Measurements from ENCODE around the gene NPR1. TPM values are rescaled to one million over a fixed set of nuclear protein-coding genes. Genes with fewer than 3 reads are reported as not detected.
A peak's percentile ranks its signal among the peaks of the same experiment; 100 is the strongest.

Gene NPR1
- total RNA-seq, 3 donors from 2014 or later (not counting 1 experiment from before 2014, with no cell fraction given) = not detected

DNA sequence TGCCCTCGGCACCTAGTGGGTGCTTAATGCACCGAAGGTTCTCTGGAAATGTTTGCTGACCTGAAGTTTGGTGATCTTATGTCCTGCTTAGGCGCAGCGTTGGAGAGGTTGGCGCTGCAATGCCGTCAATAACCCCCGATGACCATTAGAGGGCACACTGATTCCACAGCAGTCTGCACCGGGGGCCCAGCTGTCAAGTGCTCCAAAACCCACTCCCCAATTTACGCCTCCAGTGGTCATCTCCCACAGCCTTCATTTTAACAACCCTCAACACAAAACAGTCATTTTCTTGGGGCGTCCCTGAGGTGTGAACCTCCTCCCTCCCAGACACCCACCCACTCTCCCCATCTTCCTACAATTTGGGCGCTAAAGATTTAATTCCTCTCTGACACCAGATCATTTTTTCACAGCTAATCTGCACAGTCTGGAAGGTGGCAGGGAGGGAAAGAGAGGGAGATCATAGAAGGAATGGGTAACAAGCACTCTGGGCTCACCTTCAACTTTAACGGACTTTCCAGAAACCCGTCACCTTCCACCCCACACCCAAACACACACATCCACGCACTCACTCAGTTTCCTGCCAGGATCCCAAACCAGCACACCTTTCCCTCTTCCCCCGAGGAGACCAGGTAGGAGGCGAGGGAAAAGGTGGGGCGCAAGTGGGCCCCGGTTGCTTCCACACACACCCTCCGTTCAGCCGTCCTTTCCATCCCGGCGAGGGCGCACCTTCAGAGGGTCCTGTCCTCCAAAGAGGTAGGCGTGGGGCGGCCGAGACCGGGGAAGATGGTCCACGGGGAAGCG lies 570 bp upstream of the NPR1 start:
- no peaks in the 10 kb centered on the region for H3K9me3 Mint-ChIP-seq

DNA sequence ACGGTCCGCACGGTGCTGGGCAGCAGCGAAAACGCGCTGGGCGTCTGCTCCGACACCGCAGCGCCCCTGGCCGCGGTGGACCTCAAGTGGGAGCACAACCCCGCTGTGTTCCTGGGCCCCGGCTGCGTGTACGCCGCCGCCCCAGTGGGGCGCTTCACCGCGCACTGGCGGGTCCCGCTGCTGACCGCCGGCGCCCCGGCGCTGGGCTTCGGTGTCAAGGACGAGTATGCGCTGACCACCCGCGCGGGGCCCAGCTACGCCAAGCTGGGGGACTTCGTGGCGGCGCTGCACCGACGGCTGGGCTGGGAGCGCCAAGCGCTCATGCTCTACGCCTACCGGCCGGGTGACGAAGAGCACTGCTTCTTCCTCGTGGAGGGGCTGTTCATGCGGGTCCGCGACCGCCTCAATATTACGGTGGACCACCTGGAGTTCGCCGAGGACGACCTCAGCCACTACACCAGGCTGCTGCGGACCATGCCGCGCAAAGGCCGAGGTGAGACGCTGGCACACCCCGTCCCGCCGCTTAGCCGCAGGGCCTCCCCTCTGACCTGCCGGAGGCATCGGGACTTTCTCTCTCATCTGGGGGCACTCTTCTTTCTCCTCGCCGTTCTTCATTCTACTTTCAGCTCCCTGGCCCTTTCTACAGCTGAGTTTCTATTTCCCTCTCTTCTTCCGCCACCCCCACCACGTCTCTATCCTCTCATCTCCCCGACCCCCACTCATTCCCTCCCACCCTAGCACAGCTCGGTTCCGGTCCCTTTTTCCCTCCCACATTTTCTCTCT lies 1.0 kb downstream of the NPR1 start:
- TF ChIP-seq, protein P1, sequence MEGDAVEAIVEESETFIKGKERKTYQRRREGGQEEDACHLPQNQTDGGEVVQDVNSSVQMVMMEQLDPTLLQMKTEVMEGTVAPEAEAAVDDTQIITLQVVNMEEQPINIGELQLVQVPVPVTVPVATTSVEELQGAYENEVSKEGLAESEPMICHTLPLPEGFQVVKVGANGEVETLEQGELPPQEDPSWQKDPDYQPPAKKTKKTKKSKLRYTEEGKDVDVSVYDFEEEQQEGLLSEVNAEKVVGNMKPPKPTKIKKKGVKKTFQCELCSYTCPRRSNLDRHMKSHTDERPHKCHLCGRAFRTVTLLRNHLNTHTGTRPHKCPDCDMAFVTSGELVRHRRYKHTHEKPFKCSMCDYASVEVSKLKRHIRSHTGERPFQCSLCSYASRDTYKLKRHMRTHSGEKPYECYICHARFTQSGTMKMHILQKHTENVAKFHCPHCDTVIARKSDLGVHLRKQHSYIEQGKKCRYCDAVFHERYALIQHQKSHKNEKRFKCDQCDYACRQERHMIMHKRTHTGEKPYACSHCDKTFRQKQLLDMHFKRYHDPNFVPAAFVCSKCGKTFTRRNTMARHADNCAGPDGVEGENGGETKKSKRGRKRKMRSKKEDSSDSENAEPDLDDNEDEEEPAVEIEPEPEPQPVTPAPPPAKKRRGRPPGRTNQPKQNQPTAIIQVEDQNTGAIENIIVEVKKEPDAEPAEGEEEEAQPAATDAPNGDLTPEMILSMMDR (IDR thresholded peaks at IDR 0.05) = no peak
- no peaks in the 10 kb centered on the region for H3K36me3 ChIP-seq (ENCODE audit: control insufficient read depth, insufficient read depth, low read length)
- Mint-ChIP-seq H3K36me3 (no peaks in the 10 kb centered on the region), H3K27me3 (ENCODE audit: low read depth in 2 of 2) (peaks cover 48 to 55% of the 10 kb centered on the region in 2 donors), H3K27ac (peak overlapping the region in 1 of 2 donors; percentile 3), H3K9me3 (no peaks in the 10 kb centered on the region), H3K4me1 (peaks cover 21 to 26% of the 10 kb centered on the region in 2 donors), H3K4me3 (peak overlapping the region; percentile 86)
- H3K27me3 ChIP-seq (ENCODE audit: control insufficient read depth, insufficient read depth, low read length) = peaks cover 18% of the 10 kb centered on the region
- no peak overlapping the region for H3K27ac ChIP-seq (ENCODE audit: low read length)
- H3K4me3 ChIP-seq (ENCODE audit: low read length) = peak overlapping the region; percentile 5
- ATAC-seq (peak; percentile 55 to 68 (median 65)), DNase-seq (peak in 1 of 2 donors; percentile 55)
- H3K9me3 ChIP-seq (ENCODE audit: control insufficient read depth, insufficient read depth, low read length) = no peaks in the 10 kb centered on the region
- H3K4me1 ChIP-seq (ENCODE audit: control insufficient read depth, insufficient read depth, low read length) = peaks cover 20% of the 10 kb centered on the region
- 2% methylated on average over 73 of the region's 73 CpGs for WGBS (ENCODE audit: insufficient coverage)
- intact Hi-C loops (cut with micrococcal nuclease) = loop anchor here (10.0 kb wide), 1 partner anchor 95 kb away; the partner anchor contains the start of gene SLC27A3

More for the DNA sequence above, 570 bp upstream of the NPR1 start:
- Mint-ChIP-seq H3K27me3 (ENCODE audit: low read depth in 2 of 2) (peaks cover 38 to 48% of the 10 kb centered on the region in 2 donors), H3K36me3 (no peaks in the 10 kb centered on the region), H3K27ac (no peak overlapping the region), H3K4me3 (peak overlapping the region; percentile 85), H3K4me1 (peaks cover 21 to 26% of the 10 kb centered on the region in 2 donors)
- peaks cover 18% of the 10 kb centered on the region for H3K27me3 ChIP-seq (ENCODE audit: control insufficient read depth, insufficient read depth, low read length)
- H3K27ac ChIP-seq (ENCODE audit: low read length) = no peak overlapping the region
- TF ChIP-seq, protein P1 (IDR thresholded peaks at IDR 0.05) = peak; percentile 70
- WGBS (ENCODE audit: insufficient coverage) = 6% methylated on average over 28 of the region's 29 CpGs
- H3K36me3 ChIP-seq (ENCODE audit: control insufficient read depth, insufficient read depth, low read length) = no peaks in the 10 kb centered on the region
- no peaks in the 10 kb centered on the region for H3K9me3 ChIP-seq (ENCODE audit: control insufficient read depth, insufficient read depth, low read length)
- intact Hi-C loops (cut with micrococcal nuclease) = loop anchor here (1.0 to 10.0 kb wide), 2 partner anchors 71 to 97 kb away; partner anchors contain the start of gene SLC27A3
- peaks cover 20% of the 10 kb centered on the region for H3K4me1 ChIP-seq (ENCODE audit: control insufficient read depth, insufficient read depth, low read length)
- peak; percentile 24 to 75 for DNase-seq
- peak; percentile 52 to 75 (median 66) for ATAC-seq
- H3K4me3 ChIP-seq (ENCODE audit: low read length) = peak overlapping the region; percentile 8

DNA sequence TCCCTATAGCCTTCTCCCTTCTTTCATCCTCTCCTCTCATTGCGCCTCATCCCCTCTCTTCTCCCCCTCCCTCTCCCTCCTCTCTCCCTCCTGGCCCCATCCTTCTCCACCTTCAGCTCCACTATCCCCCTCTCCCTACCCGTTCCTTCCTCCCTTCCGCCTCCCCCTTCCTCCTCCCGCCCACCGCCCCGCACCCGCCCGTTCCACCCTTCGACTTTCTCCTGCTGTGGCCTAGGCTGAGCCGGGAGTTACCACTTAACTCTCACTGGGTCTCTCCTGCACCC lies 1.6 kb downstream of the NPR1 start:
- DNase-seq = no peak
- H3K4me3 ChIP-seq (ENCODE audit: low read length) = no peak overlapping the region
- 35% methylated on average over 10 of the region's 10 CpGs for WGBS (ENCODE audit: insufficient coverage)

More for the DNA sequence above, 1.6 kb downstream of the NPR1 start:
- Mint-ChIP-seq H3K4me1 (peaks cover 21 to 26% of the 10 kb centered on the region in 2 donors), H3K4me3 (peak overlapping the region; percentile 52), H3K27me3 (ENCODE audit: low read depth in 2 of 2) (peaks cover 48 to 55% of the 10 kb centered on the region in 2 donors), H3K27ac (no peak overlapping the region), H3K9me3 (no peaks in the 10 kb centered on the region), H3K36me3 (no peaks in the 10 kb centered on the region)
- intact Hi-C loops (cut with micrococcal nuclease) = no loop called here
- no peak for ATAC-seq
- H3K4me1 ChIP-seq (ENCODE audit: control insufficient read depth, insufficient read depth, low read length) = peaks cover 20% of the 10 kb centered on the region
- TF ChIP-seq, protein P1 (IDR thresholded peaks at IDR 0.05) = no peak
- H3K27me3 ChIP-seq (ENCODE audit: control insufficient read depth, insufficient read depth, low read length) = peaks cover 18% of the 10 kb centered on the region
- H3K27ac ChIP-seq (ENCODE audit: low read length) = no peak overlapping the region
- H3K36me3 ChIP-seq (ENCODE audit: control insufficient read depth, insufficient read depth, low read length) = no peaks in the 10 kb centered on the region
- no peaks in the 10 kb centered on the region for H3K9me3 ChIP-seq (ENCODE audit: control insufficient read depth, insufficient read depth, low read length)

Data from natural killer cell (primary cell).